K562 (cell line): ENCODE results near the gene BTBD16. TPM values are rescaled to one million over a fixed set of nuclear protein-coding genes. Genes with fewer than 3 reads are reported as not detected.

Experiments used
- BDP1 ChIP-seq: IDR thresholded peaks from 3 replicates; pipeline ENCODE4 v1.6.1; 2011; ENCODE audit not compliant: insufficient read length, insufficient read depth
- E2F3 ChIP-seq: fragments of 250-450 bp; sonication (Bioruptor Pico); IDR thresholded peaks from 2 replicates; pipeline ENCODE4 v1.4.0; 2020; ENCODE audit warnings: mild to moderate bottlenecking
- EP300 ChIP-seq: IDR thresholded peaks from 2 replicates; pipeline ENCODE4 v1.6.1; 2012; ENCODE audit warnings: low read length, improper control_type of control experiment
- FOXP1 ChIP-seq: sonication (generic); formaldehyde crosslinking; IDR thresholded peaks from 2 replicates; pipeline ENCODE4 v1.8.0; 2022; ENCODE audit warnings: mild to moderate bottlenecking, missing genetic modification reagents
- KDM4B ChIP-seq, 2 experiments: fragments of 450-650 bp in 1 of 2; sonication (generic) in 1 of 2; IDR thresholded peaks; 2 replicates each; pipeline ENCODE4 v1.6.1; 2016 to 2017; ENCODE audit warnings: borderline replicate concordance in 2 of 2, antibody characterized with exemption in 1 of 2, low read depth in 1 of 2, mild to moderate bottlenecking in 1 of 2
- LEF1 ChIP-seq: fragments of 450-650 bp; IDR thresholded peaks from 2 replicates; pipeline ENCODE4 v1.6.1; 2016; ENCODE audit warnings: mild to moderate bottlenecking
- MEF2D ChIP-seq: conservative IDR thresholded peaks from 2 replicates; pipeline ENCODE4 v1.6.1; 2016; ENCODE audit warnings: low read depth, missing genetic modification characterization, missing compliant biosample characterization
- MYNN ChIP-seq, 2 experiments: sonication (generic); formaldehyde crosslinking in 1 of 2; IDR thresholded peaks; 2 replicates each; pipeline versions ENCODE4 v1.5.0 to v1.6.1; 2016 to 2020; ENCODE audit warnings: antibody characterized with exemption in 1 of 2, missing genetic modification reagents in 1 of 2
- NFE2L1 ChIP-seq: fragments of 450-650 bp; IDR thresholded peaks from 2 replicates; pipeline ENCODE4 v1.6.1; 2016; ENCODE audit warnings: missing genetic modification characterization, low read depth, mild to moderate bottlenecking, missing compliant biosample characterization, moderate library complexity, borderline replicate concordance
- NR4A1 ChIP-seq, 2 experiments: fragments of 250-450 bp in 1 of 2; fragments of 450-650 bp in 1 of 2; sonication (Bioruptor Pico) in 1 of 2; IDR thresholded peaks; 2 replicates each; pipeline versions ENCODE4 v1.4.0 to v1.6.1; 2016 to 2020; ENCODE audit warnings: mild to moderate bottlenecking in 2 of 2, missing compliant biosample characterization in 1 of 2, missing genetic modification characterization in 1 of 2, moderate library complexity in 1 of 2
- RAD51 ChIP-seq: fragments of 450-650 bp; IDR thresholded peaks from 2 replicates; pipeline ENCODE4 v1.7.1; 2016; ENCODE audit warnings: low read depth, mild to moderate bottlenecking, borderline replicate concordance
- RBBP5 ChIP-seq: fragments of 200-600 bp; sonication (generic); IDR thresholded peaks from 2 replicates; pipeline ENCODE4 v1.6.1; 2012; ENCODE audit warnings: borderline replicate concordance, mild to moderate bottlenecking, low read length, control low read depth, inconsistent platforms; ENCODE audit not compliant: insufficient read depth, poor library complexity, severe bottlenecking
- RBM15 ChIP-seq: fragments of 200-400 bp; formaldehyde crosslinking; IDR thresholded peaks from 2 replicates; pipeline ENCODE4 v1.6.1; 2018; ENCODE audit warnings: mild to moderate bottlenecking, low read length, moderate library complexity; ENCODE audit not compliant: insufficient read depth
- RFX7 ChIP-seq: fragments of 250-450 bp; sonication (Bioruptor Pico); IDR thresholded peaks from 2 replicates; pipeline ENCODE4 v1.5.1; 2021; ENCODE audit warnings: mild to moderate bottlenecking
- SP1 ChIP-seq: sonication (generic); formaldehyde crosslinking; IDR thresholded peaks from 2 replicates; pipeline ENCODE4 v1.8.1; 2022; ENCODE audit warnings: mild to moderate bottlenecking, missing genetic modification reagents
- TAF15 ChIP-seq: fragments of 200-400 bp; formaldehyde crosslinking; IDR thresholded peaks from 2 replicates; pipeline ENCODE4 v1.6.1; 2017; ENCODE audit warnings: mild to moderate bottlenecking, low read depth, low read length, moderate library complexity
- TAF9B ChIP-seq: fragments of 450-650 bp; IDR thresholded peaks from 2 replicates; pipeline ENCODE4 v1.6.1; 2018; ENCODE audit warnings: mild to moderate bottlenecking; ENCODE audit not compliant: partially characterized antibody
- ZNF12 ChIP-seq: sonication (generic); formaldehyde crosslinking; IDR thresholded peaks from 2 replicates; pipeline ENCODE4 v1.4.0; 2020; ENCODE audit warnings: mild to moderate bottlenecking, missing genetic modification reagents
- ZNF76 ChIP-seq: fragments of 250-450 bp; sonication (Bioruptor Pico); IDR thresholded peaks from 2 replicates; pipeline ENCODE4 v1.4.0; 2020; ENCODE audit warnings: mild to moderate bottlenecking, moderate library complexity, borderline replicate concordance
- polyA plus RNA-seq, 8 experiments: library from polyadenylated mRNA; depleted of rRNA in 4 of 8; stranded (reverse) in 5 of 8; unstranded in 3 of 8; fragments of >200 nt; fragmentation: Nextera tagmentation in 2 of 8; fragmentation: Illumina TruSeq in 1 of 8; extraction: Ambion mirVana in 2 of 8; extraction: Trizol in 1 of 8; gene quantifications; 2 replicates each; pipeline versions ENCODE4 v1.2.1 to v1.2.3, GENCODE V29; 2011 to 2014; ENCODE audit warnings: inconsistent platforms in 1 of 8, missing spikeins in 1 of 8
- total RNA-seq, 7 experiments: library from RNA; depleted of rRNA in 6 of 7; stranded (reverse); fragments of >200 nt in 6 of 7; fragmentation: Illumina TruSeq in 2 of 7; extraction: Trizol in 2 of 7; gene quantifications; 2 replicates each; pipeline versions ENCODE4 v1.2.1 to v1.2.3, GENCODE V29; 2011 to 2021; ENCODE audit warnings: low replicate concordance in 1 of 7
- TF ChIP-seq, protein P1 (sequence below): fragments of 250-450 bp; sonication (Bioruptor Pico); IDR thresholded peaks from 2 replicates; pipeline ENCODE4 v1.8.0; 2022; ENCODE audit warnings: inconsistent platforms
- TF ChIP-seq, protein P2 (sequence below): fragments of 450-650 bp; IDR thresholded peaks from 2 replicates; pipeline ENCODE4 v1.6.1; 2016; ENCODE audit warnings: antibody characterized with exemption
- TF ChIP-seq, protein P3 (sequence below): fragments of 250-450 bp; sonication (Bioruptor Pico); IDR thresholded peaks from 2 replicates; pipeline ENCODE4 v1.4.0; 2020
- TF ChIP-seq, protein P4 (sequence below): fragments of 250-450 bp; sonication (Bioruptor Pico); IDR thresholded peaks from 2 replicates; pipeline ENCODE4 v1.4.0; 2020; ENCODE audit warnings: mild to moderate bottlenecking, moderate library complexity

Gene BTBD16
- total and polyA plus RNA-seq, 9 of the 15 experiments (the other 6 are each of a cell fraction or from before 2014, with no cell fraction given) = 0.11 TPM; not detected in 8

DNA sequence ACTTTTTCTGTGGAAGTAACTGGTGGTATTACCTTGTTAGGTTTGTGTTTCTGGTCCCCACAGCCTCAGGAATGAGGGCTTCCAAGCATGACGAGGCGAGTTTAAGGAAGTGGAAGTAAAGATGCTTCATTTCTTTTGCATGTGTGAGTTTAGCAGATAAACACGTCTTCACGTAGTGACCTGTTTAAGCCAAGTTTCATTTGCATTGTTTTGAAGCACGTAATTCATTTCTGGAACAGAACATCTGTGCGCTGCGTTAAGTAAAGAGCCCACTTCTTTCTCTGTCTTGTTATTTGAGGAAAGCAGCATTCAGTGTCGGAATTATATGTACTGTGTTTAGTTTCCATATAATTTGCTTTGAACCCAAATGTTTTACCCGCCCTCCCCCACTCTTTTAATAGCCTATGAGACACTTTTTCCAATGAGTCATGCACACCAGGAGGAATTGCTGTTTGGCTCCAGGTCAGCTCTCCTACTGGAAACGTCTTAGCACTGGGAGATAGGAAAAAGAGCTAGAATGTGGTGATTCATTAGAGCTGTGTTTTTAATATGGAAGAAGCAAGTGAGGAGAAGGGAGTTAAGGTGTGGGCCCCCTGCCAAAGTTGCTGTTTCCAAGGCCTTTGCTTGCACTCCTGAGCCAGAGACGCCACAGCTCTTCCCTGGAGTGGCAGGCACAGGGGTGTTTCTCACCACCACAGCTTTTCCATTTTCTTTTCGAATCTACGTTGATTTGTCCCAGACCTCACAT lies 36.7 kb downstream of the BTBD16 start (continued):
- no peak for TF ChIP-seq ZNF76 (CRISPR knock-in tag)
- TF ChIP-seq, protein P1, sequence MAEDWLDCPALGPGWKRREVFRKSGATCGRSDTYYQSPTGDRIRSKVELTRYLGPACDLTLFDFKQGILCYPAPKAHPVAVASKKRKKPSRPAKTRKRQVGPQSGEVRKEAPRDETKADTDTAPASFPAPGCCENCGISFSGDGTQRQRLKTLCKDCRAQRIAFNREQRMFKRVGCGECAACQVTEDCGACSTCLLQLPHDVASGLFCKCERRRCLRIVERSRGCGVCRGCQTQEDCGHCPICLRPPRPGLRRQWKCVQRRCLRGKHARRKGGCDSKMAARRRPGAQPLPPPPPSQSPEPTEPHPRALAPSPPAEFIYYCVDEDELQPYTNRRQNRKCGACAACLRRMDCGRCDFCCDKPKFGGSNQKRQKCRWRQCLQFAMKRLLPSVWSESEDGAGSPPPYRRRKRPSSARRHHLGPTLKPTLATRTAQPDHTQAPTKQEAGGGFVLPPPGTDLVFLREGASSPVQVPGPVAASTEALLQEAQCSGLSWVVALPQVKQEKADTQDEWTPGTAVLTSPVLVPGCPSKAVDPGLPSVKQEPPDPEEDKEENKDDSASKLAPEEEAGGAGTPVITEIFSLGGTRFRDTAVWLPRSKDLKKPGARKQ = no peak
- no peak for TF ChIP-seq FOXP1
- TF ChIP-seq, protein P2, sequence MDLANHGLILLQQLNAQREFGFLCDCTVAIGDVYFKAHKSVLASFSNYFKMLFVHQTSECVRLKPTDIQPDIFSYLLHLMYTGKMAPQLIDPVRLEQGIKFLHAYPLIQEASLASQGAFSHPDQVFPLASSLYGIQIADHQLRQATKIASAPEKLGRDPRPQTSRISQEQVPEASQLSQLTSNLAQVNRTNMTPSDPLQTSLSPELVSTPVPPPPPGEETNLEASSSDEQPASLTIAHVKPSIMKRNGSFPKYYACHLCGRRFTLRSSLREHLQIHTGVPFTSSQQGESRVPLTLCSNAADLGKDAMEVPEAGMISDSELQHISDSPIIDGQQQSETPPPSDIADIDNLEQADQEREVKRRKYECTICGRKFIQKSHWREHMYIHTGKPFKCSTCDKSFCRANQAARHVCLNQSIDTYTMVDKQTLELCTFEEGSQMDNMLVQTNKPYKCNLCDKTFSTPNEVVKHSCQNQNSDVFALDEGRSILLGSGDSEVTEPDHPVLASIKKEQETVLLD = no peak
- no peak for TF ChIP-seq RFX7
- no peak for TF ChIP-seq RAD51
- no peak for TF ChIP-seq NR4A1 (CRISPR knock-in tag; IDR thresholded peaks at IDR 0.05)
- TF ChIP-seq NR4A1 (tag; IDR thresholded peaks at IDR 0.05) = no peak
- TF ChIP-seq RBBP5 = no peak
- TF ChIP-seq EP300 = no peak
- peak; percentile 59; the same call in 1 of the 2 replicates for TF ChIP-seq MEF2D (tag)
- no peak for TF ChIP-seq KDM4B (IDR thresholded peaks at IDR 0.05; ENCODE audit: borderline replicate concordance in 2 of 2, low read depth in 1 of 2)
- TF ChIP-seq TAF9B = no peak
- TF ChIP-seq MYNN (IDR thresholded peaks at IDR 0.05) = no peak
- TF ChIP-seq MYNN (CRISPR knock-in tag; IDR thresholded peaks at IDR 0.05) = no peak
- no peak for TF ChIP-seq TAF15
- TF ChIP-seq NFE2L1 (tag) = no peak
- no peak for TF ChIP-seq RBM15
- TF ChIP-seq SP1 (CRISPR knock-in tag) = no peak
- TF ChIP-seq LEF1 = no peak
- no peak for TF ChIP-seq BDP1
- TF ChIP-seq E2F3 (CRISPR knock-in tag) = no peak
- TF ChIP-seq ZNF12 = no peak
- TF ChIP-seq, protein P3, sequence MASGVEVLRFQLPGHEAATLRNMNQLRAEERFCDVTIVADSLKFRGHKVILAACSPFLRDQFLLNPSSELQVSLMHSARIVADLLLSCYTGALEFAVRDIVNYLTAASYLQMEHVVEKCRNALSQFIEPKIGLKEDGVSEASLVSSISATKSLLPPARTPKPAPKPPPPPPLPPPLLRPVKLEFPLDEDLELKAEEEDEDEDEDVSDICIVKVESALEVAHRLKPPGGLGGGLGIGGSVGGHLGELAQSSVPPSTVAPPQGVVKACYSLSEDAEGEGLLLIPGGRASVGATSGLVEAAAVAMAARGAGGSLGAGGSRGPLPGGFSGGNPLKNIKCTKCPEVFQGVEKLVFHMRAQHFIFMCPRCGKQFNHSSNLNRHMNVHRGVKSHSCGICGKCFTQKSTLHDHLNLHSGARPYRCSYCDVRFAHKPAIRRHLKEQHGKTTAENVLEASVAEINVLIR = no peak
- TF ChIP-seq, protein P4, sequence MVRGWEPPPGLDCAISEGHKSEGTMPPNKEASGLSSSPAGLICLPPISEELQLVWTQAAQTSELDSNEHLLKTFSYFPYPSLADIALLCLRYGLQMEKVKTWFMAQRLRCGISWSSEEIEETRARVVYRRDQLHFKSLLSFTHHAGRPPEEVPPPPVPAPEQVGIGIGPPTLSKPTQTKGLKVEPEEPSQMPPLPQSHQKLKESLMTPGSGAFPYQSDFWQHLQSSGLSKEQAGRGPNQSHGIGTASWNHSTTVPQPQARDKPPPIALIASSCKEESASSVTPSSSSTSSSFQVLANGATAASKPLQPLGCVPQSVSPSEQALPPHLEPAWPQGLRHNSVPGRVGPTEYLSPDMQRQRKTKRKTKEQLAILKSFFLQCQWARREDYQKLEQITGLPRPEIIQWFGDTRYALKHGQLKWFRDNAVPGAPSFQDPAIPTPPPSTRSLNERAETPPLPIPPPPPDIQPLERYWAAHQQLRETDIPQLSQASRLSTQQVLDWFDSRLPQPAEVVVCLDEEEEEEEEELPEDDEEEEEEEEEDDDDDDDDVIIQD (CRISPR knock-in tag) = no peak
